Liver (tissue), 3 donors: Measurements from ENCODE around the gene SLC6A3.

Experiments
- TF ChIP-seq, protein P1 (sequence below): IDR thresholded peaks from 2 replicates; pipeline ENCODE4 v1.6.1; 2016; ENCODE audit warnings: antibody characterized with exemption
- TF ChIP-seq, protein P2 (sequence below): fragments of 150-350 bp; IDR thresholded peaks from 2 replicates; pipeline ENCODE4 v1.5.1; 2017; ENCODE audit warnings: improper control_type of control experiment, low read depth, low read length; ENCODE audit not compliant: missing input control
- donor health status: healthy.
- donor health status: healthy.

DNA sequence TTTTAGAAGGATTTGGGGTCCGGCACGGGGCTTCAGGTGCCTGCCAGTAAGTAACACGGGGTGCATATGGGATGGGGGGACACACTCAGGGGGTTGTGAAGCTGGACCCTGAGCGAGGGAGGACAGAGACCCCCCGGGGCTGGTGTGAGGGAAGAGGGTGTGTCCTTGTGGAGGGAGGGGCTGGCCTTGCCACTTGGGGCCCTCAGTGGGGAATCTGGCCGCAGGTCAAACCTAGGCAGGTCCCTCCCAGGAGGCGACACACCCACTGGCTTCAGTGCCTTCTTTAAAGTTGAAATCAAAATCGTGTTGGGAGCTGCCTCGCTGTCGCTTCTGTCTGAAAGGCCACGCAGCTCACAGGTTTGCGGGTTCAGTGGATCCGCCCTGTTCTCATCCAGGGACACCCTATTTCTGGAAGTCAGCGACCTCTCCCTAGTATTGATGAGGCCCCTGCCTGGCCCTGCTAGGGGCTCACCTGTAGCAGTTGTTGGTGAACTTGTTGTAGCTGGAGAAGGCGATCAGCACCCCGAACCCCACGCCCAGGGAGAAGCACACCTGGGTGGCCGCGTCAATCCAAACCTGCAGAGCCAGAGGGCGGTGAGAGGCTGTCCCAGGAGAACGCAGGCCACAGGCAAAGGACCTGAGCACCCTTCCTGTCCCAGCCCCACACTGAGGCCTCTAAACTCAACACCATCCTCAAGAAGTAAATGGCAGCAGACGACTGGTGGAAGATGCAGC lies 29.4 kb downstream of the SLC6A3 start:
- TF ChIP-seq, protein P1, sequence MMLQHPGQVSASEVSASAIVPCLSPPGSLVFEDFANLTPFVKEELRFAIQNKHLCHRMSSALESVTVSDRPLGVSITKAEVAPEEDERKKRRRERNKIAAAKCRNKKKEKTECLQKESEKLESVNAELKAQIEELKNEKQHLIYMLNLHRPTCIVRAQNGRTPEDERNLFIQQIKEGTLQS, result no peak
- TF ChIP-seq, protein P2, sequence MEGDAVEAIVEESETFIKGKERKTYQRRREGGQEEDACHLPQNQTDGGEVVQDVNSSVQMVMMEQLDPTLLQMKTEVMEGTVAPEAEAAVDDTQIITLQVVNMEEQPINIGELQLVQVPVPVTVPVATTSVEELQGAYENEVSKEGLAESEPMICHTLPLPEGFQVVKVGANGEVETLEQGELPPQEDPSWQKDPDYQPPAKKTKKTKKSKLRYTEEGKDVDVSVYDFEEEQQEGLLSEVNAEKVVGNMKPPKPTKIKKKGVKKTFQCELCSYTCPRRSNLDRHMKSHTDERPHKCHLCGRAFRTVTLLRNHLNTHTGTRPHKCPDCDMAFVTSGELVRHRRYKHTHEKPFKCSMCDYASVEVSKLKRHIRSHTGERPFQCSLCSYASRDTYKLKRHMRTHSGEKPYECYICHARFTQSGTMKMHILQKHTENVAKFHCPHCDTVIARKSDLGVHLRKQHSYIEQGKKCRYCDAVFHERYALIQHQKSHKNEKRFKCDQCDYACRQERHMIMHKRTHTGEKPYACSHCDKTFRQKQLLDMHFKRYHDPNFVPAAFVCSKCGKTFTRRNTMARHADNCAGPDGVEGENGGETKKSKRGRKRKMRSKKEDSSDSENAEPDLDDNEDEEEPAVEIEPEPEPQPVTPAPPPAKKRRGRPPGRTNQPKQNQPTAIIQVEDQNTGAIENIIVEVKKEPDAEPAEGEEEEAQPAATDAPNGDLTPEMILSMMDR, result no peak
